Testis (tissue), 3 donors: ENCODE measurements around the gene LSM3. TPM values are rescaled to one million over a fixed set of nuclear protein-coding genes. Genes with fewer than 3 reads are reported as not detected.

Experiments used
- DNase-seq: peaks from one replicate; pipeline ENCODE4 v3.0.0-alpha.2; 2019
- H3K27ac ChIP-seq, 2 donors: fragments of 200-600 bp; sonication (generic); one replicate each; pipeline ENCODE4 v1.5.1; 2019
- H3K27me3 ChIP-seq: fragments of 200-600 bp; sonication (generic); one replicate; pipeline ENCODE4 v1.5.1; 2019
- H3K36me3 ChIP-seq: fragments of 200-600 bp; sonication (generic); one replicate; pipeline ENCODE4 v1.5.1; 2017; ENCODE audit warnings: low read depth; ENCODE audit errors: missing control alignments
- H3K4me1 ChIP-seq: fragments of 200-600 bp; sonication (generic); one replicate; pipeline ENCODE4 v1.5.1; 2019
- H3K4me3 ChIP-seq, 2 donors: fragments of 200-600 bp; sonication (generic); one replicate each; pipeline ENCODE4 v1.5.1; 2017 to 2019
- H3K9me3 ChIP-seq: fragments of 200-600 bp; sonication (generic); one replicate; pipeline ENCODE4 v1.5.1; 2017
- POLR2A ChIP-seq: fragments of 450-650 bp; IDR thresholded peaks from one replicate; pipeline ENCODE4 v1.6.1; 2017; ENCODE audit warnings: antibody characterized with exemption, mild to moderate bottlenecking, moderate library complexity
- WGBS, 2 donors: methylation state at CpG; one replicate each; pipeline ENCODE4 v1.1.5; 2018; 5-methylcytosine and 5-hydroxymethylcytosine counted together
- intact Hi-C: fragments of 100-400 bp; cut with DNase I; formaldehyde crosslinking; loops from one replicate; pipeline ENCODE4 v1.15.1; 2023; ENCODE audit warnings: low total_unique reads
- polyA plus RNA-seq: library from polyadenylated mRNA; stranded (reverse); fragments of 350-450 nt; fragmentation: Illumina TruSeq; extraction: RNeasy Lipid Tissue Mini Kit (QIAGEN cat#74804); gene quantifications from one replicate; pipeline ENCODE4 v1.2.3, GENCODE V29; 2014; ENCODE audit warnings: low read depth, low replicate concordance; ENCODE audit not compliant: insufficient read depth
- total RNA-seq, 2 donors: library from RNA; depleted of rRNA; stranded (reverse); fragments of >200 nt; gene quantifications; one replicate each; pipeline ENCODE4 v1.2.3, GENCODE V29; 2016
- TF ChIP-seq, protein P1 (sequence below), 3 experiments: fragments of 450-650 bp in 2 of 3; fragments of 200-600 bp in 1 of 3; sonication (generic) in 1 of 3; IDR thresholded peaks; one replicate each; pipeline ENCODE4 v1.5.1; 2016 to 2019; ENCODE audit warnings: antibody characterized with exemption in 3 of 3, mild to moderate bottlenecking in 2 of 3, moderate library complexity in 1 of 3

LSM3 gene
- total and polyA plus RNA-seq, 3 donors from 2014 or later: 13.6 to 21.2 (median 14.9) TPM

DNA sequence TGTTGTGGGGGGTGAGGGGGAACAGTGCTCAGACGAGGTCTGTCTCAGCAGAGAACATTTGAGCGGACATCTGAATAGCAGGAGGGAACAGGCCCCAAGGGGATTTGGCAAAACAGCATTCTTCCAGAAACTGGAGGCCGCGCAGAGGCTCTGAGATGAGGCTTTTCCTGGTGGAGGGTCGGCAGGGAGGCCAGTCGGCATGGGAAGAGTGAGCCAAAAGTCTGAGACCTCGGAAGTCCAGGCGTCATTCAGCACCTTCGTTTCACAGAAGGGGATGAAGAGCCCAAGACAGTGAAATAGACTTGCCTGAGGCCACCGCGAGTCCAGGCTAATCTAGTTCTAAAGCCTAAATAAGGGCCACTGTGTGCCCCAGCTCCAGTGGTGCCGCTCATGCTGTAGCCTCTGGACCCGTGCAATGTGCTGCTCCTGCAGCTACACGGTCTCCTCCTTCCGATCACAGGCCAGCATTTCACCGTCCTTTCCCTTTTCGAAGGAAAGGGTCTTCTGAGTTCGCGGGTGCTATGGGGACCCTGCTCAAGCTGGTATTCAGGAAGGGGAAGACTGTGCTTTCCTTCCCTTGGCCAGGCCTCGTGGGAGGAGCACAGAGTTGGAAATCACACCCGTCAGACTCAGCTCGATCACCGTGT is 24.4 kb downstream of the LSM3 start:
- 54 to 57% methylated on average over 23 of the region's 23 CpGs for WGBS, 2 donors
- Histone ChIP-seq H3K36me3 (no peaks in the 10 kb centered on the region), H3K27ac (no peak overlapping the region), H3K4me3 (no peak overlapping the region), H3K4me1 (peaks cover 28% of the 10 kb centered on the region), H3K27me3 (no peaks in the 10 kb centered on the region), H3K9me3 (no peaks in the 10 kb centered on the region)
- TF ChIP-seq, protein P1, sequence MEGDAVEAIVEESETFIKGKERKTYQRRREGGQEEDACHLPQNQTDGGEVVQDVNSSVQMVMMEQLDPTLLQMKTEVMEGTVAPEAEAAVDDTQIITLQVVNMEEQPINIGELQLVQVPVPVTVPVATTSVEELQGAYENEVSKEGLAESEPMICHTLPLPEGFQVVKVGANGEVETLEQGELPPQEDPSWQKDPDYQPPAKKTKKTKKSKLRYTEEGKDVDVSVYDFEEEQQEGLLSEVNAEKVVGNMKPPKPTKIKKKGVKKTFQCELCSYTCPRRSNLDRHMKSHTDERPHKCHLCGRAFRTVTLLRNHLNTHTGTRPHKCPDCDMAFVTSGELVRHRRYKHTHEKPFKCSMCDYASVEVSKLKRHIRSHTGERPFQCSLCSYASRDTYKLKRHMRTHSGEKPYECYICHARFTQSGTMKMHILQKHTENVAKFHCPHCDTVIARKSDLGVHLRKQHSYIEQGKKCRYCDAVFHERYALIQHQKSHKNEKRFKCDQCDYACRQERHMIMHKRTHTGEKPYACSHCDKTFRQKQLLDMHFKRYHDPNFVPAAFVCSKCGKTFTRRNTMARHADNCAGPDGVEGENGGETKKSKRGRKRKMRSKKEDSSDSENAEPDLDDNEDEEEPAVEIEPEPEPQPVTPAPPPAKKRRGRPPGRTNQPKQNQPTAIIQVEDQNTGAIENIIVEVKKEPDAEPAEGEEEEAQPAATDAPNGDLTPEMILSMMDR (IDR thresholded peaks at IDR 0.05): no peak
- TF ChIP-seq POLR2A: no peak
- no peak for DNase-seq
- intact Hi-C loops: loop anchor here (10.0 kb wide), 1 partner anchor 262 kb away; no protein-coding TSS in a partner anchor

DNA sequence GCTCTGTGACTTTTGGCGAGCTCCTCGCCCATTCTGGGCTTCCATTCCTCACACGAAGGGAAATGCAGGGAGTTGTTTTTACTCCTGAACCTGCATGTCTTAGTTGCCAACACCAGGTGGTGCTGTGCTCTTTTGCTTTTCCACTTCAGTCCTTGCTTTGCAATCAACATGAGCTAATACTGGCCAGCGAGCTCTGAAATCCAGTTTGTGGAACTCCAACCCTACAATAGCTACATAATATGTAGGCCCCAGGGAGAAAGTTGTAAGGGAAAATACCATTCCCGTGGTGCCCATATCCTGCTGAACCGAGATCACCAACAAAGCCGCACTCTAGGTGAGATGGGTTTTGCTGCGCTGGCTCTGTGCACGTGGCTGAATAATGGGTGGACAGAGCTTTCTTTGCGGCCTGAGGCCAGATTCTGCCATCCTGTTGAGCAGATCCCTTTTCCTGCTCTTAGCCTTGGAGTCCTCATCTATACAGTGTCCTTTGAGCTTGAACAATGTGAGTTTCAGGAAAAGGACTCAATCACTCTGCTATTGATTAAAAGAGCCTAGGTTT is 25.0 kb downstream of the LSM3 start:
- Histone ChIP-seq H3K9me3 (no peaks in the 10 kb centered on the region), H3K27me3 (no peaks in the 10 kb centered on the region), H3K27ac (no peak overlapping the region), H3K4me3 (no peak overlapping the region), H3K4me1 (peaks cover 28% of the 10 kb centered on the region), H3K36me3 (no peaks in the 10 kb centered on the region)
- TF ChIP-seq, protein P1 (IDR thresholded peaks at IDR 0.05): peak; percentile 81 to 93 (median 86)
- TF ChIP-seq POLR2A: no peak
- peak; percentile 79 for DNase-seq
- intact Hi-C loops: loop anchor here (10.0 kb wide), 1 partner anchor 261 kb away; no protein-coding TSS in a partner anchor
- 37 to 42% methylated on average over 9 to 10 of the region's 10 CpGs for WGBS, 2 donors

DNA sequence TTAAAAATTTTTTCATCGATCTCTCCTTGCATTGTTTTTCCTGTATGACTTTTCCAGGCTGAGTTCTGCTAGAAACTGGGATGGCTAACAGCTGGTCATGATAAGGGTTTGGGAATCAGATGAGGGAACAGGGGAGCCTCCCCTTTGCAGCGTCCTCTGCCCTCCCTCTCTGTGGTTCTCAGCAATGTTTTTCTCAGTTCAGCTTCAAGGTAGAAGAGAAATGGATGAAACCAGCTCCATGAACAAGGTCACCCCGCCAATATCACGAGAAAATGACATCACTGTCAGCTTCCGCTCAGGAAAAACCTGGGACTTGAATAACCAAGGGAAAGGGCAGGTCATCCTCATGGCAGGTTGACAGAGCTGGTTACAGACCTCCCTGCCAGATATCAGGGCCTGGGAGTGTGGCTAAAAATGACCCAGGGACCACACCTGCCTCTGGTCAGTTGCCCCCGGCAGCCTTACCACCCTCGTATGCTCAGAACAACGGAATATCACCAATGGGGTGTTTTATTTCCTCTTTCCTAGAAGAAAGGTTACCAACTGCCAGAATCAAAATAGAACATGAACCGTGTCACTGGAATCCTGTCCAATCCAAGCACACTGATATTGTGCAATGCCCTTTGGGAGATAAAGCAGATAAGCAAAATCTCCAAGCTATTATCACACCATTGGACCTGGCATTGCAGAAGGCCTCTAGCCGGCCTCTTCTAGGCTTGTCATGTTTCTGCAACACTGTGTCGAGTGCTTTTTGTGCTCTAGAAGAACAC is 26.1 kb downstream of the LSM3 start:
- WGBS, 2 donors: 65 to 67% methylated on average over 11 of the region's 11 CpGs
- H3K4me1 ChIP-seq: peaks cover 28% of the 10 kb centered on the region
- no peak for TF ChIP-seq POLR2A
- TF ChIP-seq, protein P1 (IDR thresholded peaks at IDR 0.05): no peak
- no peaks in the 10 kb centered on the region for H3K9me3 ChIP-seq
- H3K27ac ChIP-seq: no peak overlapping the region
- no peaks in the 10 kb centered on the region for H3K27me3 ChIP-seq
- no peaks in the 10 kb centered on the region for H3K36me3 ChIP-seq
- no peak overlapping the region for H3K4me3 ChIP-seq
- intact Hi-C loops: loop anchor here (10.0 kb wide), 1 partner anchor 260 kb away; no protein-coding TSS in a partner anchor
- no peak for DNase-seq

DNA sequence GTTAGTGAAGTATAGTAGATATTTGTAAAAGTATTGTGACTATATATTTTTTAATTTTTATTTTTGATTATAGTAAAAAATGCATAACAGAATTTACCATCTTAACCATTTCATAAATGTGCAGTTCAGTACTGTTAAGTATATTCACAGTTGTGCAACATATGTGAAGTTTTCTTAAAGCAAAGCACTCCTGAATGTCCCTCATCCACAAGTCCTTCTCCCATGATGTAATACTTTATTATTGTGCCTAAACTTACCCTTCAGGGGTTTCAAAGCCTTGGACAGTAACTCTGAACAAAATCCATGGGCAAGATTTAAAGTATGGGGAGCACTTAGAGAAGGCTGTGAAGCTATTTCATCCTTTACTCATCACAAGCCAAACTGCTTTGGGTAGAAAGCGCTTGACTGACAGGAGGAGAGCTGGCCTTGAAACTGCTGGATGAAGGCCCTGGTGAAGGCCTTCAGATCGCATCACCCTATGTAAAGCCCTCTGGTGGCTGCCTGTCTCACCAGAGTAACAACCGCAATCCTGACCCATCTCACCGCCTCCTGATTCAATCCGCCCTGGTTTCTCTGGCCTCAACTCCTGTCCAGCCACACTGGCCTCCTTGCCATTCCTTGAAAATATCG is 28.0 kb downstream of the LSM3 start:
- H3K27ac ChIP-seq: no peak overlapping the region
- no peak overlapping the region for H3K4me3 ChIP-seq
- intact Hi-C loops: loop anchor here (10.0 kb wide), 1 partner anchor 258 kb away; no protein-coding TSS in a partner anchor
- H3K4me1 ChIP-seq: peaks cover 28% of the 10 kb centered on the region
- no peaks in the 10 kb centered on the region for H3K27me3 ChIP-seq
- no peaks in the 10 kb centered on the region for H3K9me3 ChIP-seq
- TF ChIP-seq POLR2A: no peak
- TF ChIP-seq, protein P1 (IDR thresholded peaks at IDR 0.05): no peak
- no peaks in the 10 kb centered on the region for H3K36me3 ChIP-seq
- WGBS, 2 donors: 93 to 97% methylated on average over 6 of the region's 6 CpGs
- DNase-seq: no peak
